K562 (cell line): ENCODE results near the gene CYP2A6. TPM values are rescaled to one million over a fixed set of nuclear protein-coding genes. Genes with fewer than 3 reads are reported as not detected.

ENCODE experiments used
- ATAC-seq: fragments of 200-7000 bp; cut with Tn5 transposase; 3 replicates; pipeline ENCODE4 v1.9.1; 2020; ENCODE audit warnings: moderate library complexity
- BruUV-seq: library from RNA; stranded (reverse); fragments of 400-500 nt; replicated peaks from 2 replicates; lab custom pipeline; 2021; lab: Mats Ljungman, UMichigan
- CTCF ChIA-PET: fragments of 300-600 bp; formaldehyde crosslinking; extraction: SDS; loops from one replicate; lab custom pipeline; 2021; ENCODE audit warnings: low intra/inter-chr PET ratio; lab: Yijun Ruan, JAX
- POLR2A ChIA-PET: fragments of 300-600, 350-650 bp; sonication (Branson Sonifier 250); formaldehyde crosslinking; extraction: SDS; loops from one replicate; lab custom pipeline; 2021; ENCODE audit warnings: antibody characterized with exemption, inconsistent platforms; lab: Yijun Ruan, JAX
- DNase-seq, 4 experiments: peaks; one replicate each; pipeline versions ENCODE4 v3.0.0 to v3.0.0-alpha.2; 2011 to 2018; ENCODE audit warnings: low spot score in 3 of 4, mixed read lengths in 3 of 4; ENCODE audit errors: extremely low read depth in 1 of 4
- FAIRE-seq: peaks from 2 replicates; lab custom pipeline; 2011; peaks lifted over from hg19 to GRCh38; lab: Jason Lieb, UNC
- H2AFZ ChIP-seq: 2 replicates; pipeline ENCODE4 v1.6.0; 2011; ENCODE audit warnings: low read depth, low read length, control low read depth, inconsistent platforms
- H3K27ac ChIP-seq: fragments of 200-600 bp; 3 replicates; pipeline ENCODE4 v1.8.0; 2011; ENCODE audit warnings: low read depth, mild to moderate bottlenecking, control low read depth, inconsistent platforms, low read length, moderate library complexity, mixed read lengths; ENCODE audit errors: extremely low read depth
- H3K27me3 ChIP-seq, 2 experiments: fragments of 300-600 bp in 1 of 2; 2 replicates in 1 of 2; 3 replicates in 1 of 2; pipeline versions ENCODE4 v1.6.0 to v1.8.0; 2011; ENCODE audit warnings: inconsistent platforms in 2 of 2, low read length in 2 of 2, mild to moderate bottlenecking in 1 of 2, mixed read lengths in 1 of 2, moderate library complexity in 1 of 2; ENCODE audit not compliant: control insufficient read depth in 2 of 2, insufficient read depth in 2 of 2
- H3K36me3 ChIP-seq: fragments of 300-600 bp; 3 replicates; pipeline ENCODE4 v1.8.0; 2011; ENCODE audit warnings: mild to moderate bottlenecking, low read length, inconsistent platforms; ENCODE audit not compliant: control insufficient read depth, insufficient read depth
- H3K4me1 ChIP-seq, 2 experiments: fragments of 200-600 bp in 1 of 2; replicated peaks in 1 of 2; 2 replicates in 1 of 2; 3 replicates in 1 of 2; pipeline versions ENCODE4 v1.5.1 to v1.8.0; 2011; ENCODE audit warnings: inconsistent platforms in 2 of 2, low read length in 2 of 2, mild to moderate bottlenecking in 1 of 2, mixed read lengths in 1 of 2, moderate library complexity in 1 of 2; ENCODE audit not compliant: control insufficient read depth in 2 of 2, insufficient read depth in 2 of 2
- H3K4me2 ChIP-seq: 2 replicates; pipeline ENCODE4 v1.6.1; 2011; ENCODE audit warnings: low read length, control low read depth, inconsistent platforms, mixed read lengths; ENCODE audit not compliant: insufficient read depth
- H3K4me3 ChIP-seq: fragments of 200-600 bp; sonication (generic), shearing (Covaris generic); 2 replicates; pipeline ENCODE4 v1.5.1; 2016; ENCODE audit warnings: control low read depth, inconsistent platforms
- H3K79me2 ChIP-seq: fragments of 200-600 bp; 3 replicates; pipeline ENCODE4 v1.8.0; 2011; ENCODE audit warnings: low read length, inconsistent platforms; ENCODE audit not compliant: control insufficient read depth, insufficient read depth
- H3K9ac ChIP-seq, 2 experiments: 2 replicates each; pipeline versions ENCODE4 v1.6.0 to v1.6.1; 2011; ENCODE audit warnings: low read depth in 2 of 2, low read length in 2 of 2, control low read depth in 1 of 2, inconsistent platforms in 1 of 2, mild to moderate bottlenecking in 1 of 2, mixed read lengths in 1 of 2; ENCODE audit not compliant: insufficient read depth in 1 of 2
- H3K9me1 ChIP-seq: one replicate; pipeline ENCODE4 v1.6.0; 2011; ENCODE audit warnings: inconsistent platforms, mild to moderate bottlenecking, low read length, moderate library complexity; ENCODE audit not compliant: control insufficient read depth, insufficient read depth
- H3K9me3 ChIP-seq: replicated peaks from 2 replicates; pipeline ENCODE4 v1.5.1; 2011; ENCODE audit warnings: low read depth, low read length, inconsistent platforms; ENCODE audit not compliant: control insufficient read depth, insufficient read depth
- H4K20me1 ChIP-seq: replicated peaks from 2 replicates; pipeline ENCODE4 v1.6.1; 2011; ENCODE audit warnings: low read length, inconsistent platforms, mixed read lengths; ENCODE audit not compliant: control insufficient read depth, insufficient read depth
- CEBPG ChIP-seq, 3 experiments: fragments of 200-800 bp in 1 of 3; sonication (Bioruptor generic) in 1 of 3; sonication (generic) in 1 of 3; formaldehyde crosslinking in 1 of 3; IDR thresholded peaks in 2 of 3; conservative IDR thresholded peaks in 1 of 3; 2 replicates each; pipeline versions ENCODE4 v1.6.1 to v1.8.0; 2016 to 2022; ENCODE audit warnings: missing compliant biosample characterization in 2 of 3, missing genetic modification characterization in 2 of 3, mild to moderate bottlenecking in 1 of 3, missing genetic modification reagents in 1 of 3
- CREB1 ChIP-seq, 2 experiments: sonication (generic) in 1 of 2; formaldehyde crosslinking in 1 of 2; IDR thresholded peaks; 2 replicates each; pipeline versions ENCODE4 v1.6.1 to v1.8.0; 2012 to 2022; ENCODE audit warnings: inconsistent platforms in 1 of 2, mild to moderate bottlenecking in 1 of 2, missing genetic modification reagents in 1 of 2, moderate library complexity in 1 of 2
- CREM ChIP-seq: IDR thresholded peaks from 2 replicates; pipeline ENCODE4 v1.6.1; 2014; ENCODE audit warnings: antibody characterized with exemption, low read depth
- MNT ChIP-seq, 2 experiments: fragments of 450-650 bp; conservative IDR thresholded peaks; 2 replicates each; pipeline ENCODE4 v1.6.1; 2017; ENCODE audit warnings: mild to moderate bottlenecking in 2 of 2, moderate library complexity in 2 of 2
- NBN ChIP-seq: fragments of 450-650 bp; IDR thresholded peaks from 2 replicates; pipeline ENCODE4 v1.6.1; 2016; ENCODE audit warnings: low read depth, mild to moderate bottlenecking
- RBFOX2 ChIP-seq: fragments of 200-400 bp; formaldehyde crosslinking; IDR thresholded peaks from 2 replicates; pipeline ENCODE4 v1.6.1; 2017; ENCODE audit warnings: low read depth, mild to moderate bottlenecking, low read length, moderate library complexity
- ZNF23 ChIP-seq: fragments of 250-450 bp; sonication (Bioruptor Pico); IDR thresholded peaks from 2 replicates; pipeline ENCODE4 v1.4.0; 2020; ENCODE audit warnings: mild to moderate bottlenecking
- ZNF75A ChIP-seq: fragments of 450-650 bp; formaldehyde crosslinking; IDR thresholded peaks from 2 replicates; pipeline ENCODE4 v1.4.0; 2020; ENCODE audit warnings: mild to moderate bottlenecking
- WGBS: fragments of 100-300 bp; shearing (Covaris generic); methylation state at CpG from one replicate; pipeline ENCODE4 v1.1.6; 2016; ENCODE audit warnings: low coverage, mixed read lengths; ENCODE audit not compliant: insufficient coverage; ENCODE audit errors: missing lambda C conversion rate; 5-methylcytosine and 5-hydroxymethylcytosine counted together
- in situ Hi-C: fragments of 300-500 bp; cut with MboI; formaldehyde crosslinking; loops from 4 replicates; pipeline ENCODE4 v1.15.0; 2018; ENCODE audit warnings: inconsistent platforms, mixed read lengths
- intact Hi-C: fragments of 100-400 bp; cut with micrococcal nuclease; formaldehyde crosslinking; loops from 2 replicates; pipeline ENCODE4 v1.14.2; 2022
- polyA plus RNA-seq, 8 experiments: library from polyadenylated mRNA; depleted of rRNA in 4 of 8; stranded (reverse) in 5 of 8; unstranded in 3 of 8; fragments of >200 nt; fragmentation: Nextera tagmentation in 2 of 8; fragmentation: Illumina TruSeq in 1 of 8; extraction: Ambion mirVana in 2 of 8; extraction: Trizol in 1 of 8; gene quantifications; 2 replicates each; pipeline versions ENCODE4 v1.2.1 to v1.2.3, GENCODE V29; 2011 to 2014; ENCODE audit warnings: inconsistent platforms in 1 of 8, missing spikeins in 1 of 8
- total RNA-seq, 7 experiments: library from RNA; depleted of rRNA in 6 of 7; stranded (reverse); fragments of >200 nt in 6 of 7; fragmentation: Illumina TruSeq in 2 of 7; extraction: Trizol in 2 of 7; gene quantifications; 2 replicates each; pipeline versions ENCODE4 v1.2.1 to v1.2.3, GENCODE V29; 2011 to 2021; ENCODE audit warnings: low replicate concordance in 1 of 7
- TF ChIP-seq, protein P1 (sequence below), 3 experiments: IDR thresholded peaks in 2 of 3; conservative IDR thresholded peaks in 1 of 3; 2 replicates each; pipeline ENCODE4 v1.5.1; 2011 to 2012; ENCODE audit warnings: low read length in 3 of 3, mild to moderate bottlenecking in 3 of 3, control low read depth in 2 of 3, improper control_type of control experiment in 1 of 3, inconsistent platforms in 1 of 3, low read depth in 1 of 3, mixed read lengths in 1 of 3, moderate library complexity in 1 of 3; ENCODE audit not compliant: insufficient read depth in 2 of 3

The CYP2A6 gene
- total and polyA plus RNA-seq, 9 of the 15 experiments (the other 6 are each of a cell fraction or from before 2014, with no cell fraction given) = 0.31 TPM; not detected in 8

- no peaks in the 10 kb centered on the region for H3K9me3 ChIP-seq
- no peaks in the 10 kb centered on the region for H3K27me3 ChIP-seq
- ATAC-seq = peak; percentile 68
- intact Hi-C loops = loop anchor here (5.0 kb wide), 1 partner anchor 144 kb away; no protein-coding TSS in a partner anchor
- WGBS = 56% methylated on average over 24 of the region's 26 CpGs
- H3K4me1 ChIP-seq = peaks cover 38 to 81% of the 10 kb centered on the region in 2 experiments
- H3K36me3 ChIP-seq = peaks cover 81% of the 10 kb centered on the region
- CTCF ChIA-PET = interaction anchor here (0.7 kb wide), 1 partner anchor 104 kb away, joined by 3 read pairs; no protein-coding TSS in a partner anchor
- H3K9me1 ChIP-seq = peaks cover 24% of the 10 kb centered on the region
- no peak overlapping the region for H3K9ac ChIP-seq
- peaks cover 65% of the 10 kb centered on the region for H3K79me2 ChIP-seq
- no TSS peak for BruUV-seq
- POLR2A ChIA-PET = interaction anchor here (0.6 to 3.7 kb wide), 14 partner anchors 8 to 440 kb away, joined by 3 to 26 read pairs (median 3); partner anchors contain the start of genes ACTMAP, EGLN2, RAB4B and SNRPA
- H2AFZ ChIP-seq = no peak overlapping the region
- in situ Hi-C loops = no loop called here
- no peak overlapping the region for H3K4me3 ChIP-seq
- H3K4me2 ChIP-seq = no peak overlapping the region
- peaks cover 53% of the 10 kb centered on the region for H4K20me1 ChIP-seq
- H3K27ac ChIP-seq = no peak overlapping the region
- DNase-seq = peak; percentile 75 to 87 (median 80)
- FAIRE-seq = peak; percentile 89
- TF ChIP-seq RBFOX2 = peak; percentile 66
- no peak for TF ChIP-seq ZNF75A
- TF ChIP-seq NBN = 0 out of 2 replicates have a peak, but pooled peaks have one; percentile 29
- peak in 1 of 2 experiments; percentile 45; a peak in 1 of 4 replicates for TF ChIP-seq MNT (conservative IDR thresholded peaks at IDR 0.05)
- TF ChIP-seq, protein P1, sequence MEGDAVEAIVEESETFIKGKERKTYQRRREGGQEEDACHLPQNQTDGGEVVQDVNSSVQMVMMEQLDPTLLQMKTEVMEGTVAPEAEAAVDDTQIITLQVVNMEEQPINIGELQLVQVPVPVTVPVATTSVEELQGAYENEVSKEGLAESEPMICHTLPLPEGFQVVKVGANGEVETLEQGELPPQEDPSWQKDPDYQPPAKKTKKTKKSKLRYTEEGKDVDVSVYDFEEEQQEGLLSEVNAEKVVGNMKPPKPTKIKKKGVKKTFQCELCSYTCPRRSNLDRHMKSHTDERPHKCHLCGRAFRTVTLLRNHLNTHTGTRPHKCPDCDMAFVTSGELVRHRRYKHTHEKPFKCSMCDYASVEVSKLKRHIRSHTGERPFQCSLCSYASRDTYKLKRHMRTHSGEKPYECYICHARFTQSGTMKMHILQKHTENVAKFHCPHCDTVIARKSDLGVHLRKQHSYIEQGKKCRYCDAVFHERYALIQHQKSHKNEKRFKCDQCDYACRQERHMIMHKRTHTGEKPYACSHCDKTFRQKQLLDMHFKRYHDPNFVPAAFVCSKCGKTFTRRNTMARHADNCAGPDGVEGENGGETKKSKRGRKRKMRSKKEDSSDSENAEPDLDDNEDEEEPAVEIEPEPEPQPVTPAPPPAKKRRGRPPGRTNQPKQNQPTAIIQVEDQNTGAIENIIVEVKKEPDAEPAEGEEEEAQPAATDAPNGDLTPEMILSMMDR (IDR thresholded peaks at IDR 0.05 in 2 of 3, conservative IDR thresholded peaks at IDR 0.05 in 1 of 3; ENCODE audit: insufficient read depth in 2 of 3, low read depth in 1 of 3, low read length in 3 of 3) = peak; percentile 82 to 91 (median 85)
- no peak for TF ChIP-seq ZNF23 (CRISPR knock-in tag)
- peak; percentile 35; the same call in 1 of the 2 replicates for TF ChIP-seq CREB1 (IDR thresholded peaks at IDR 0.05)
- TF ChIP-seq CREB1 (CRISPR knock-in tag; IDR thresholded peaks at IDR 0.05) = peak; percentile 82
- TF ChIP-seq CEBPG (CRISPR knock-in tag; IDR thresholded peaks at IDR 0.05) = peak; percentile 37; the same call in 1 of the 2 replicates
- TF ChIP-seq CEBPG (tag; conservative IDR thresholded peaks at IDR 0.05 in 1 of 2, IDR thresholded peaks at IDR 0.05 in 1 of 2) = no peak
- peak; percentile 79 for TF ChIP-seq CREM
Measured at GRCh38 chr19:40806423-40807146, 43.7 kb downstream of the CYP2A6 start.
